ENCODE measurements around the gene GNB5. TPM values are rescaled to one million over a fixed set of nuclear protein-coding genes. Genes with fewer than 3 reads are reported as not detected.

The GNB5 gene
- total RNA-seq, 1 donor from 2014 or later = 22.3 TPM

DNA sequence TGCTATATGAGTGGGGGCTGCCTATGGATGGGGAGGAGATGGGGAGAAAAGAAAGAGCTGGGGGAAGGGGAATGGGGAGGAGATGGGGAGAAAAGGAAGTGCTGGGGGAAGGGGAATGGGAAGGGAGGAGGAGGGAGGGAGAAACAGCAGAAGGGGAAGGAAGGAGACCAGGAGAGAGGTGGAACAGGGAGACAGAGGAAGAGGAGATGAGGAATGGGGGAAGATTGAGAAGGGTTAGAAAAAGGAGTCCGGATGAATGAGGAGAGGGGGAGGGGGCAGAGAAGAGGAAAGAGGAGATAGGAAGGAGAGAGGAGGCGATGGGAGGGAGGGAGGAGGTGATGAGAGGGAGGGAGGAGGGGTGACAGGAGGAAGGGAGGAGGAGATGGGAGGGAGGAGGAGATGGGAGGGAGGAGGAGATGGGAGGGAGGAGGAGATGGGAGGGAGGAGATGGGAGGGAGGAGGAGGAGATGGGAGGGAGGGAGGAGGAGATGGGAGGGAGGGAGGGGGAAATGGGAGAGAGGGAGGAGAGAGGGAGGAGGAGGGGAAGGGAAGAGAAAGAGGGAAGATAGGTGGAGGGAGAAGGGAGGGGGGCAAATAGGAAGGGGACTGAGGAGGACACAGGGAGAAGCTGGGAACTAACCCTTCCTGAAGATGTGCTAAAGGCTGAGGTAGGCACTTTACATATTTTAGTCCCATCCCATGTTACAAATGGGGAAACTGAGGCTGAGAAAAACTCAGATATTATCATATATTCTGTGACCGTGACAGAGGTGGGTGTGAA lies 72.0 kb downstream of the GNB5 start:
- H3K4me1 Mint-ChIP-seq = no peaks in the 10 kb centered on the region
- no peaks in the 10 kb centered on the region for H3K36me3 Mint-ChIP-seq
- peaks cover 2% of the 10 kb centered on the region for H3K27me3 Mint-ChIP-seq (ENCODE audit: low read depth)
- no peak overlapping the region for H3K4me3 Mint-ChIP-seq
- H3K27ac Mint-ChIP-seq = no peak overlapping the region
- TF ChIP-seq, protein P1, sequence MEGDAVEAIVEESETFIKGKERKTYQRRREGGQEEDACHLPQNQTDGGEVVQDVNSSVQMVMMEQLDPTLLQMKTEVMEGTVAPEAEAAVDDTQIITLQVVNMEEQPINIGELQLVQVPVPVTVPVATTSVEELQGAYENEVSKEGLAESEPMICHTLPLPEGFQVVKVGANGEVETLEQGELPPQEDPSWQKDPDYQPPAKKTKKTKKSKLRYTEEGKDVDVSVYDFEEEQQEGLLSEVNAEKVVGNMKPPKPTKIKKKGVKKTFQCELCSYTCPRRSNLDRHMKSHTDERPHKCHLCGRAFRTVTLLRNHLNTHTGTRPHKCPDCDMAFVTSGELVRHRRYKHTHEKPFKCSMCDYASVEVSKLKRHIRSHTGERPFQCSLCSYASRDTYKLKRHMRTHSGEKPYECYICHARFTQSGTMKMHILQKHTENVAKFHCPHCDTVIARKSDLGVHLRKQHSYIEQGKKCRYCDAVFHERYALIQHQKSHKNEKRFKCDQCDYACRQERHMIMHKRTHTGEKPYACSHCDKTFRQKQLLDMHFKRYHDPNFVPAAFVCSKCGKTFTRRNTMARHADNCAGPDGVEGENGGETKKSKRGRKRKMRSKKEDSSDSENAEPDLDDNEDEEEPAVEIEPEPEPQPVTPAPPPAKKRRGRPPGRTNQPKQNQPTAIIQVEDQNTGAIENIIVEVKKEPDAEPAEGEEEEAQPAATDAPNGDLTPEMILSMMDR (IDR thresholded peaks at IDR 0.05; ENCODE audit: unreplicated experiment) = no peak
- H3K9me3 Mint-ChIP-seq = no peaks in the 10 kb centered on the region
- no peak for DNase-seq (ENCODE audit: low spot score in 2 of 2, unreplicated experiment in 2 of 2)

DNA sequence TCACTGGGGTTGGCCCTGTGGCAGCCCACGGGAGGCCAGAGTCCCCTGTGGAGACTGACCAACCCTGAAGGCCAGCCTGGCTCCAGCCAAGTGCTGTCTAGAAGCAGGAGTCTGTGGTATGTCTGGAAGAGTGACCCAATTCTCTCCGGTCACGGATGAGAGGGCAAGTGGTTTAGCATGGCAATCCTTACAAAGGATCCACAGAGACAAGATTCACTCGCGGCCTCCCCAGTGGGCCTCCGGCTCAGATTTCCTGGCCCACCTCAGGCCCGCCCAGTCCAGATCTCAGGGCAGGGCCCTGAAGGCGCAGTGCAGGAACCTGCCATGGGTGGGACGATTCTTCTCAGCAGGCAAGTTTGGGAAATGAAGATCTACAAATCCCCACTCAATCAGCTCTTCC lies 73.6 kb downstream of the GNB5 start:
- Mint-ChIP-seq H3K36me3 (no peaks in the 10 kb centered on the region), H3K27ac (no peak overlapping the region), H3K9me3 (no peaks in the 10 kb centered on the region), H3K4me1 (no peaks in the 10 kb centered on the region), H3K4me3 (no peak overlapping the region), H3K27me3 (ENCODE audit: low read depth) (peaks cover 2% of the 10 kb centered on the region)
- no peak for DNase-seq (ENCODE audit: low spot score in 2 of 2, unreplicated experiment in 2 of 2)
- TF ChIP-seq, protein P1 (IDR thresholded peaks at IDR 0.05; ENCODE audit: unreplicated experiment) = no peak

DNA sequence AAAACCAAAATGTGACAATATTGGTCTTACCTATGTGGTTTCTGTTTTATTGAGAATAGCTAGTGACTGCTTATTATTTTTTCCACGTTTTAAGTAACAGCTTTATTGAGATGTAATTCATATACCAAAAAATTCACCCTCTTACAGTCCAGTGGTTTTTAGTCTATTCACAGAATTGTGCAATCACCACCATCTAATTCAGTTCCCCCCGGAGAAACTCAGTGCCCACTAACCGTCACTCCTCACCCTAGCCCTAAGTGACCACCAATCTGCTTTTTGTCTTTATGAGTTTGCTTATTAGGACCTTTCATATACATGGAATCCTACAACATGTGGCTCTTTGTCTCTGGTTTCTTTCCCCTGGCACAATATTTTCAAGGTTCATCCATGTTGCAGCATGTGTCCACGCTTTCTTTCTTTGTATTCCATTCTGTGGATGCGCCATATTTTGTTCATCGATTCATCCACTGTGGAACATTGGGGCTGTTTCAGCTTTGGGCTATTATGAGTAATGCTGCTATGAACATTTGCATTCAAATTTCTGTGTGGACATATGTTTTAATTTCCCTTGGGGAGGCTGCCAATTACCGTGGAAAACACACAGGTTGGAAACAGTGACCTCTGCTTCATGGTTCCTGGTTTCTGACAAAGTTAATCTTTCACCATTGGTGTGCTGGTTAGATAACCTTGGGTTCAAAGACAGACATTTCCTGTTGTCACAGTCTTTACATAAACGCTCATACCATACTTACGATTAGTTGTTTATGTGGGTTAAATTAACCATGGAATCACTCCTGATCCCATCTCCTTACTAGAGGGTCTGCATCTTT lies 75.4 kb downstream of the GNB5 start:
- H3K4me3 Mint-ChIP-seq = no peak overlapping the region
- no peaks in the 10 kb centered on the region for H3K9me3 Mint-ChIP-seq
- H3K36me3 Mint-ChIP-seq = no peaks in the 10 kb centered on the region
- TF ChIP-seq, protein P1 (IDR thresholded peaks at IDR 0.05; ENCODE audit: unreplicated experiment) = no peak
- peaks cover 2% of the 10 kb centered on the region for H3K27me3 Mint-ChIP-seq (ENCODE audit: low read depth)
- no peak overlapping the region for H3K27ac Mint-ChIP-seq
- DNase-seq (ENCODE audit: low spot score in 2 of 2, unreplicated experiment in 2 of 2) = no peak
- H3K4me1 Mint-ChIP-seq = no peaks in the 10 kb centered on the region

DNA sequence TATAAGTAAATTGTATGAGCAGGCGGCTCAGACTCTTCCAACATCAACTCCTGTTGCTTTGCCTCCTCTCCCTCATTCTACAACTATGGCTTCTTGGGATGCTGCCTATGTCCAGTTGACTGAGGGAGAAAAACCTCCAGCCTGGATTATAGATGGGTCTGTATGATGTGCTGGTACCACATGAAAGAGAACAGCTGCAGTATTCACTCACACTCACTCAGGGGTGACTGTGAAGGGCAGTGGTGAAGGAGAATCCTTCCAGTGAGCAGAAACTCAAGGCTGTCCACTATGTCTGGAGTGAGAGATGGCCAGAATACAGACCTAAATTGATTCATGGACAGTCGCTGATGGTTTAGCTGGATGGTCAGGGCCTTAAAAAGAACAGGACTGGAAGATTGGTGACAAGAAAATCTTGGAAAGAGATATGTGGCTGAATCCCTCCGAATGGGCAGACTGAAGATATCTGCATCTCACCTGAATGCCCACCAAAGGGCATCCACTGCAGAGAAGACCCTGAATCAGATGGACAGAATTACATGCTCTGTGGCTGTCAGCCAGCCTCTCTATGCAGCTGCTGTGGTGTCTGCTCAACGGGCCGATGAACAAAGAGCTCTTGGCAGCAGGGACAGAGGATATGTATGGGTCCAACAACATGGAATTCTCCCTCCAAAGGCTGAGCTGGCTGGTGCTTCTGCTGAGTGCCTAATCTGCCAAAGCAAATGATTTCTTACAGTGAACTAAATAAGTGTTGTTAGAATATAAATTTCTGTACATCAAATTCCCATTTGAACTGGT lies 76.7 kb downstream of the GNB5 start:
- Mint-ChIP-seq H3K9me3 (no peaks in the 10 kb centered on the region), H3K4me1 (no peaks in the 10 kb centered on the region), H3K4me3 (no peak overlapping the region), H3K27ac (no peak overlapping the region), H3K27me3 (ENCODE audit: low read depth) (peaks cover 10% of the 10 kb centered on the region), H3K36me3 (no peaks in the 10 kb centered on the region)
- no peak for DNase-seq (ENCODE audit: low spot score in 2 of 2, unreplicated experiment in 2 of 2)
- TF ChIP-seq, protein P1 (IDR thresholded peaks at IDR 0.05; ENCODE audit: unreplicated experiment) = no peak

DNA sequence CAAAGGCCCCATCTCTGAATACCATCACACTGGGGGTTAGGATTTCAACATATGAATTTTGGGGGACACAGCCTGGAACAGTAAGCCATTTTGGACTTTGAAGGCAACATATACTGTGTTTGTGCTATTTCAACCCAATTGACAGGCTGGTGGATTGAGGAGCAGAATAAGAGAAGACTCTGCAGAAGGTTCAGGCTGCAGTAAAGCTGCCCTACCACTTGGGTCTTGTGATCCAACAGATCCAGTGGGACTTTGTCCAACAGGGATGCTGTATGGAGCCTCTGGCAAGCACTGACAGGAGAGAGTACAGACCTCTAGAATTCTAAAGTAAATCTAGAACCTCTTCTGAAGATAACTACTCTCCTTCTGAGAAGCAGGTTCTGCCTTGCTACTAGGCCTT lies 77.5 kb downstream of the GNB5 start:
- H3K4me1 Mint-ChIP-seq = no peaks in the 10 kb centered on the region
- H3K36me3 Mint-ChIP-seq = no peaks in the 10 kb centered on the region
- H3K27me3 Mint-ChIP-seq (ENCODE audit: low read depth) = peaks cover 10% of the 10 kb centered on the region
- H3K27ac Mint-ChIP-seq = no peak overlapping the region
- H3K4me3 Mint-ChIP-seq = no peak overlapping the region
- DNase-seq (ENCODE audit: low spot score in 2 of 2, unreplicated experiment in 2 of 2) = no peak
- TF ChIP-seq, protein P1 (IDR thresholded peaks at IDR 0.05; ENCODE audit: unreplicated experiment) = no peak
- no peaks in the 10 kb centered on the region for H3K9me3 Mint-ChIP-seq
